ENCODE data around the gene COG5. TPM values are rescaled to one million over a fixed set of nuclear protein-coding genes. Genes with fewer than 3 reads are reported as not detected.

Gene COG5
- total RNA-seq, 1 donor = 53.8 TPM

DNA sequence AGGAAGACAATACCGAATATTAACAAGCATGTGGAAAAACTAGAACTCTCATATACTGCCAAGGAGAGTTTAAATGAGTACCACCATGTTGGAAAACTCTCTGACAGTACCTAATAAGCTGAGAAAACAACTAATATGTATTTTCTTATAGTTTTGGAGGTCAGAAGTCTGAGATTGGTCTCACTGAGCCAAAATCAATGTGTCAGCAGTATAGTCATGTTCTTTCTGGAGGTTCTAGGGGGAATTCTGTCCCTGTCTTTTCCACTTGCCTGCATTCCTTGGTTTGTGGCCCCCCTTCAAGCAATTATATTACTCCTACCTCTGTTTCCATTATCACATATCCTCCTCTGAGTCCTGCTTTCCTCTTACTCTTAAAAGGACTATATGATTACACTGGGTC lies 250.4 kb downstream of the COG5 start:
- DNase-seq (ENCODE audit: low read depth) = no peak
- H3K4me3 ChIP-seq (ENCODE audit: low read depth, low read length) = no peak overlapping the region
- TF ChIP-seq, protein P1, sequence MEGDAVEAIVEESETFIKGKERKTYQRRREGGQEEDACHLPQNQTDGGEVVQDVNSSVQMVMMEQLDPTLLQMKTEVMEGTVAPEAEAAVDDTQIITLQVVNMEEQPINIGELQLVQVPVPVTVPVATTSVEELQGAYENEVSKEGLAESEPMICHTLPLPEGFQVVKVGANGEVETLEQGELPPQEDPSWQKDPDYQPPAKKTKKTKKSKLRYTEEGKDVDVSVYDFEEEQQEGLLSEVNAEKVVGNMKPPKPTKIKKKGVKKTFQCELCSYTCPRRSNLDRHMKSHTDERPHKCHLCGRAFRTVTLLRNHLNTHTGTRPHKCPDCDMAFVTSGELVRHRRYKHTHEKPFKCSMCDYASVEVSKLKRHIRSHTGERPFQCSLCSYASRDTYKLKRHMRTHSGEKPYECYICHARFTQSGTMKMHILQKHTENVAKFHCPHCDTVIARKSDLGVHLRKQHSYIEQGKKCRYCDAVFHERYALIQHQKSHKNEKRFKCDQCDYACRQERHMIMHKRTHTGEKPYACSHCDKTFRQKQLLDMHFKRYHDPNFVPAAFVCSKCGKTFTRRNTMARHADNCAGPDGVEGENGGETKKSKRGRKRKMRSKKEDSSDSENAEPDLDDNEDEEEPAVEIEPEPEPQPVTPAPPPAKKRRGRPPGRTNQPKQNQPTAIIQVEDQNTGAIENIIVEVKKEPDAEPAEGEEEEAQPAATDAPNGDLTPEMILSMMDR (IDR thresholded peaks at IDR 0.05; ENCODE audit: insufficient read depth, low read length) = no peak

DNA sequence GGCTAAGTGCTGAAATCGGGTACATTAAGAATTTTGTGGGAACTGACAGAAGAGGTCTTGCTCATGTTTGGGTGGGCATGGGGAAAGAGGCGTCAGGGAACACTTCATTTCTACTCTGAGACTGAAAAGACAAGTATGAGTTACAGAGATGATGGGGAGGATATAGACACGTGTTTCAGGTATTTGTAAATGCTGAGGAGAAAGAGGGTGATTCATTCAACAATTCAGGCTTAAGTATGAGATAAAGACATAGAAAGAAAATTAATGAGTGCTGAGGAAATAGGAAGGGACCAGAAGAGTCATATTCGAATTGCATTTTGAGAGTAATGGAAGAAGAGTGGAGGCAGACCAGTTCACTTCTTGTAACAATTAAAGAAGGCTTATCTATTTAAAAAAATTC lies 251.3 kb downstream of the COG5 start:
- H3K4me3 ChIP-seq (ENCODE audit: low read depth, low read length) = no peak overlapping the region
- TF ChIP-seq, protein P1 (IDR thresholded peaks at IDR 0.05; ENCODE audit: insufficient read depth, low read length) = no peak
- DNase-seq (ENCODE audit: low read depth) = peak; percentile 5

DNA sequence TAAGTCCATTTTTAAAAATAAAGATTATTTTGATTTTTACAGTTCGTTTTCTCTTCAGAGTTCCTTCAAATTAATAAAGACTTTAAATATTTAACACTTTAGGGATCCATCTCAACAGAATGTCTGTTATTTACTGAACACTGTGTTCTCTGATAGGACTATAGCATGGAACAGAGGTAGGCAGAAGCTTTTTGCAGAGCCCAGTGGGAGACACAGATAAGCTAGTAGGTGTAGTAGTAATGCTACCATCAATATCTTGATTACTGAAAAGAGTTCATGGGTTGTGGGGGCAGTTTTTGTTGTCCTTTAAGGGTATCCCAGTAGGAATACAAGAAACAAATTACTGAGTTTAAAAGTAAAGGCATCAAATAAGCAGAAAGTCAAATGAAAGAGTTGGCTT lies 254.4 kb downstream of the COG5 start:
- TF ChIP-seq, protein P1 (IDR thresholded peaks at IDR 0.05; ENCODE audit: insufficient read depth, low read length) = no peak
- DNase-seq (ENCODE audit: low read depth) = no peak
- H3K4me3 ChIP-seq (ENCODE audit: low read depth, low read length) = no peak overlapping the region

DNA sequence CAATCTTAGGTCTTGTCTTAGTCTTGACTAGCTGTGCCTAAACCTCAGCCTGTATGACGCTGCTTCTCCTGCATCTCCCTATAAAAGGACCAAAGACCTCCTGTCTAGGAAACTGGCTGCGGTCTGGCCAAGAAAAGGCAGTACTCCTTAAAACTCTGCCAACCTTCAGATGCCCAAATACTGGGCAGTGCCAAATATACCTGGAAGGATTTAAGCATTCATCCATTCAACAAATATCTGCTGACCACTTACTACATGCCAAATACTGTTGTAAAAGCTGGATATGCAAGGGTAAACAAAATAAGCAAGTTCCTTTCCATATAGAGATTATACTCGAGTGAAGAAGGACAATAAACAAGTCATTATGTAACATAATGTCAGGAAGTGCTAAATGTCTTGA lies 259.1 kb downstream of the COG5 start:
- TF ChIP-seq, protein P1 (IDR thresholded peaks at IDR 0.05; ENCODE audit: insufficient read depth, low read length) = no peak
- no peak overlapping the region for H3K4me3 ChIP-seq (ENCODE audit: low read depth, low read length)
- DNase-seq (ENCODE audit: low read depth) = no peak

DNA sequence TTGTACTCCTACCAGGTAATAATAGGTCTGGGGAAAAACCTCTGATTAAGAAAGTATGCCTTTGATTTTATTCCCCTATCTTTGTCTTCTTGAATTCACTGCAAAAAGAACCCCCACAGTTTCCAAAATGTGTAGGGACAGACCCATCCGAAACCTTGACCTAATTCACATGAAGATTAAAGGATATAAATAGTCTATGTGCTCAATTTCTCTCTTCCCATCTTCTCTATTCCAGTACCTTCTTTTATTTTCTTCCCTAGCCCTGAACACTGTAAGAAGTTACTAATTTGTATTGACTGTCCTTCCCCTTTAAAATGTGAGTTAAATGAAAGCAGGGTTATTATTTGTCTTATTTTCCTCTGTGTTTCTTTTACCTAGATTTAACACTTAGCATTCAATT lies 259.7 kb downstream of the COG5 start:
- TF ChIP-seq, protein P1 (IDR thresholded peaks at IDR 0.05; ENCODE audit: insufficient read depth, low read length) = no peak
- no peak overlapping the region for H3K4me3 ChIP-seq (ENCODE audit: low read depth, low read length)
- DNase-seq (ENCODE audit: low read depth) = no peak

DNA sequence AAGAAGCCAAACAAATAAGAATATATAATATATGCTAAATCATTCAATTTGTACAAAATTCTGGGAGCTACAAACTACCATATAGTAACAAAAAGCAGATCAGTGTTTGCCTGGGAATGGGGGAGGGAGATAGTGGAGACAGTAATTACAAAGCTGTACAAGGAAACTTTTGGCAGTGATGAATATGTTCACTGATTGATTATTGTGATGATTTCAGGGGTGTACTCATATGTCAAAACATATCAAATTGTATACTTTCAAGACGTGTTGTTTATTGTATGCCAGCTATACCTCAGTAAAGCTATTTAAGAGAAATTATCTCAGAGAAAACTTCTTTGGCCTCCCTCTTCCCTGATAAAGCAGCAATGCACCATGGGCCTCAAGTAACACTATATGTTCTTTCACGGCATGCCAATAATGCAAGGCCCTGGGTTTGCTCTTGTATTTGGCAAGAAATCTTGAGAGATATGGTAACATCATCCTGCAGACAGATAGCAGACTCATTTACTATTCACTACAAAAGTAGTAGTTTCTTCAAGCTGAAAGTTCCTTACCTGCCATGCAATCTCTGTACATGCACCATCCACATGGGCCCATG lies 261.4 kb downstream of the COG5 start:
- DNase-seq (ENCODE audit: low read depth) = no peak
- TF ChIP-seq, protein P1 (IDR thresholded peaks at IDR 0.05; ENCODE audit: insufficient read depth, low read length) = no peak
- no peak overlapping the region for H3K4me3 ChIP-seq (ENCODE audit: low read depth, low read length)

DNA sequence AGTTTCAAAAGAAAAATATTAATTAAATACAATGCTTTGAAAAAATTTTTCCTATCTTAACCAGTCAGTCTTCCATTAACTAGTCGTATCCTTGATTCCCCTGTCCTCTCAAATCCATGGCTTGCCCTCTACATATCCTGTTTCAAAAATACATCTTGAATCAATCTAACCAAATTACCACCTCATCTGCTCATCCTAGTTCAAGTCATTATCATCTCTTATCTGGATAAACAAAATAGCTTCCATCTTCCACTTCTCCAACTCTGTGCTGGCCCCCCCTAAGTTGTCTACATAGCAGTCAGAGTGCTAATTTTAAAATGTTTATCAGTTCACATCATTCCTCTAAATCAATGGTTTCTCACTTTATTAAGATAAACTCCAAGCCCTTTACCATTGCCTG lies 269.5 kb downstream of the COG5 start:
- TF ChIP-seq, protein P1 (IDR thresholded peaks at IDR 0.05; ENCODE audit: insufficient read depth, low read length) = no peak
- no peak for DNase-seq (ENCODE audit: low read depth)
- no peak overlapping the region for H3K4me3 ChIP-seq (ENCODE audit: low read depth, low read length)
